HepG2 (cell line): ENCODE results near the gene MITF. TPM values are rescaled to one million over a fixed set of nuclear protein-coding genes. Genes with fewer than 3 reads are reported as not detected.

Source experiments
- ATAC-seq: fragments of 200-7000 bp; cut with Tn5 transposase; 3 replicates; pipeline ENCODE4 v1.9.1; 2020; ENCODE audit warnings: mild to moderate bottlenecking, moderate library complexity
- BruUV-seq: library from RNA; stranded (reverse); fragments of 400-500 nt; replicated peaks from 2 replicates; lab custom pipeline; 2021; lab: Mats Ljungman, UMichigan
- CTCF ChIA-PET: fragments of 300-600 bp; formaldehyde crosslinking; extraction: SDS; loops from one replicate; lab custom pipeline; 2021; ENCODE audit warnings: low total read pairs, inconsistent platforms, low intra/inter-chr PET ratio; lab: Yijun Ruan, JAX
- POLR2A ChIA-PET: fragments of 350-600 bp; sonication (Branson Sonifier 250); formaldehyde crosslinking; loops from one replicate; lab custom pipeline; 2020; ENCODE audit warnings: antibody characterized with exemption, inconsistent platforms; lab: Yijun Ruan, JAX
- DNase-seq: peaks from one replicate; pipeline ENCODE4 v3.0.0-alpha.2; 2015; ENCODE audit warnings: low spot score
- FAIRE-seq: peaks from 3 replicates; lab custom pipeline; 2011; peaks lifted over from hg19 to GRCh38; lab: Jason Lieb, UNC
- H2AFZ ChIP-seq: one replicate; pipeline ENCODE4 v1.6.1; 2011; ENCODE audit warnings: low read length, inconsistent platforms
- H3K27ac ChIP-seq: fragments of 300-600 bp; 3 replicates; pipeline ENCODE4 v1.8.0; 2011; ENCODE audit warnings: mixed run types, mild to moderate bottlenecking, mixed read lengths, low read length, inconsistent platforms; ENCODE audit not compliant: insufficient read depth; ENCODE audit errors: extremely low read length
- H3K27me3 ChIP-seq, 2 experiments: fragments of 200-600 bp in 1 of 2; 2 replicates in 1 of 2; 3 replicates in 1 of 2; pipeline versions ENCODE4 v1.6.0 to v1.8.0; 2011; ENCODE audit warnings: low read length in 2 of 2, mild to moderate bottlenecking in 2 of 2, moderate library complexity in 2 of 2, inconsistent platforms in 1 of 2; ENCODE audit not compliant: insufficient read depth in 2 of 2, control insufficient read depth in 1 of 2
- H3K36me3 ChIP-seq, 2 experiments: fragments of 200-600 bp in 1 of 2; replicated peaks in 1 of 2; 2 replicates in 1 of 2; 3 replicates in 1 of 2; pipeline versions ENCODE4 v1.5.1 to v1.8.0; 2011; ENCODE audit warnings: low read length in 2 of 2, inconsistent platforms in 1 of 2; ENCODE audit not compliant: insufficient read depth in 2 of 2, control insufficient read depth in 1 of 2
- H3K4me1 ChIP-seq: 2 replicates; pipeline ENCODE4 v1.5.1; 2012; ENCODE audit warnings: low read length, inconsistent platforms; ENCODE audit not compliant: insufficient read depth
- H3K4me2 ChIP-seq: 2 replicates; pipeline ENCODE4 v1.6.0; 2011; ENCODE audit warnings: low read depth, low read length, inconsistent platforms
- H3K4me3 ChIP-seq, 3 experiments: fragments of 200-600 bp in 1 of 3; sonication (generic), shearing (Covaris generic) in 1 of 3; replicated peaks in 1 of 3; 2 replicates each; pipeline ENCODE4 v1.5.1; 2011 to 2016; ENCODE audit warnings: low read length in 3 of 3, inconsistent platforms in 2 of 3, low read depth in 2 of 3, mild to moderate bottlenecking in 2 of 3, control low read depth in 1 of 3, mixed read lengths in 1 of 3; ENCODE audit not compliant: insufficient read depth in 1 of 3
- H3K79me2 ChIP-seq: one replicate; pipeline ENCODE4 v1.6.1; 2011; ENCODE audit warnings: low read length, inconsistent platforms; ENCODE audit not compliant: insufficient read depth
- H3K9ac ChIP-seq: 2 replicates; pipeline ENCODE4 v1.6.0; 2011; ENCODE audit warnings: mild to moderate bottlenecking, low read depth, low read length, inconsistent platforms; ENCODE audit not compliant: insufficient read depth
- H3K9me3 ChIP-seq: 2 replicates; pipeline ENCODE4 v1.5.1; 2012; ENCODE audit warnings: mild to moderate bottlenecking, low read length
- H4K20me1 ChIP-seq: 2 replicates; pipeline ENCODE4 v1.6.0; 2011; ENCODE audit warnings: inconsistent platforms, mild to moderate bottlenecking, low read length, moderate library complexity; ENCODE audit not compliant: insufficient read depth
- BHLHE40 ChIP-seq: IDR thresholded peaks from 2 replicates; pipeline ENCODE4 v1.6.1; 2011; ENCODE audit warnings: low read length, improper control_type of control experiment
- GZF1 ChIP-seq: sonication (generic); formaldehyde crosslinking; IDR thresholded peaks from 2 replicates; pipeline ENCODE4 v1.5.1; 2020; ENCODE audit warnings: mild to moderate bottlenecking, missing genetic modification reagents
- HOXA3 ChIP-seq: sonication (generic); formaldehyde crosslinking; IDR thresholded peaks from 2 replicates; pipeline ENCODE4 v1.5.0; 2020; ENCODE audit warnings: missing genetic modification reagents
- MEIS2 ChIP-seq: sonication (generic); formaldehyde crosslinking; IDR thresholded peaks from 2 replicates; pipeline ENCODE4 v1.9.0; 2021; ENCODE audit warnings: mild to moderate bottlenecking, missing genetic modification reagents
- NCOA2 ChIP-seq: sonication (generic); formaldehyde crosslinking; IDR thresholded peaks from 2 replicates; pipeline ENCODE4 v1.8.0; 2022; ENCODE audit warnings: inconsistent platforms
- PHB2 ChIP-seq: fragments of 450-650 bp; IDR thresholded peaks from 2 replicates; pipeline ENCODE4 v1.6.1; 2018; ENCODE audit not compliant: partially characterized antibody
- RFX3 ChIP-seq: IDR thresholded peaks from 2 replicates; pipeline ENCODE4 v1.6.1; 2016; ENCODE audit warnings: missing biosample characterization, missing genetic modification reagents
- SIX1 ChIP-seq: sonication (generic); formaldehyde crosslinking; IDR thresholded peaks from 2 replicates; pipeline ENCODE4 v1.4.0; 2020; ENCODE audit warnings: missing genetic modification reagents, borderline replicate concordance
- SKI ChIP-seq: fragments of 450-650 bp; IDR thresholded peaks from one replicate; pipeline ENCODE4 v1.6.1; 2018; ENCODE audit warnings: mild to moderate bottlenecking; ENCODE audit not compliant: partially characterized antibody
- SPEN ChIP-seq: sonication (generic); formaldehyde crosslinking; IDR thresholded peaks from 2 replicates; pipeline ENCODE4 v1.5.1; 2020; ENCODE audit warnings: low read depth, mild to moderate bottlenecking, missing genetic modification reagents
- ZSCAN20 ChIP-seq: sonication (generic); formaldehyde crosslinking; IDR thresholded peaks from 2 replicates; pipeline ENCODE4 v1.4.0; 2020; ENCODE audit warnings: missing genetic modification reagents, mild to moderate bottlenecking, borderline replicate concordance
- WGBS: methylation state at CpG from one replicate; pipeline ENCODE4 v1.1.6; 2017; ENCODE audit warnings: low lambda C conversion rate; 5-methylcytosine and 5-hydroxymethylcytosine counted together
- in situ Hi-C: cut with HindIII; loops from 2 replicates; pipeline ENCODE4 v1.10.0; 2017; ENCODE audit warnings: low pct_unique_long_range_greater_than_20kb; ENCODE audit not compliant: extremely low pct_ligation_motif_present
- intact Hi-C: fragments of 100-400 bp; cut with micrococcal nuclease; formaldehyde crosslinking; loops from one replicate; pipeline ENCODE4 v1.10.0; 2022; ENCODE audit not compliant: unreplicated experiment
- polyA plus RNA-seq, 8 experiments: library from polyadenylated mRNA; depleted of rRNA in 3 of 8; stranded (reverse) in 7 of 8; unstranded in 1 of 8; fragments of >200 nt; fragmentation: Illumina TruSeq in 4 of 8; extraction: Trizol in 4 of 8; gene quantifications; 2 replicates each; pipeline versions ENCODE4 v1.2.1 to v1.2.3, GENCODE V29; 2011 to 2016; ENCODE audit warnings: low read depth in 4 of 8, missing spikeins in 1 of 8, mixed read lengths in 1 of 8; ENCODE audit not compliant: insufficient read depth in 1 of 8
- total RNA-seq, 5 experiments: library from RNA; depleted of rRNA; stranded (reverse); fragments of >200 nt; fragmentation: Illumina TruSeq; extraction: Trizol; gene quantifications; 2 replicates each; pipeline ENCODE4 v1.2.3, GENCODE V29; 2016; ENCODE audit warnings: low read depth in 1 of 5
- TF ChIP-seq, protein P1 (sequence below): sonication (generic); formaldehyde crosslinking; IDR thresholded peaks from 2 replicates; pipeline ENCODE4 v1.4.0; 2020; ENCODE audit warnings: missing genetic modification reagents
- TF ChIP-seq, protein P2 (sequence below): sonication (generic); formaldehyde crosslinking; IDR thresholded peaks from 2 replicates; pipeline ENCODE4 v1.4.0; 2020; ENCODE audit warnings: missing genetic modification reagents

The MITF gene
- total and polyA plus RNA-seq, 2 of the 13 experiments (the other 11 are each of a cell fraction or from before 2014, with no cell fraction given): 0.12 to 0.38 TPM

DNA sequence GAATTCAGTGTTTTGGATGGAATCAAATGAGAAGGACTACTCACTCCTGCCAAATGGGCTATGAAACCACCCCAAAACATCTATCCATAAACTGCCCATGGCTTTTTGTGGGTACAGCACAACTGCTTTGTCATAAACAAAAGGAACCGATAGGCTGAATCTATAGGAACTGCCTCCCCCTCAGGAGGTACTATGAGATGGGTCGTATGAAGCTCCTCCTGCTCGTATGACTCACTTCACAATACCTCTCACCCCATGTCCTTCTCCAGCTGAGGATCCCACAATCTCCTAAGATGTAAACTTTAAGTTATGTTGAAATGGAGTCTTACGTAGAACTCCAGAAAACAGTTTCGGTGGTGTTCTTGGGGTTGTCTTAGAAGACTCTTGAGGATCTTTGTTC lies 130.4 kb downstream of the MITF start:
- FAIRE-seq (no peak), ATAC-seq (no peak), DNase-seq (no peak)
- Histone ChIP-seq H3K79me2 (no peaks in the 10 kb centered on the region), H3K4me2 (no peak overlapping the region), H3K9me3 (no peaks in the 10 kb centered on the region), H3K27me3 (peaks cover 0 to under 1% of the 10 kb centered on the region in 2 experiments; a peak in 1 of 5 replicates), H3K36me3 (no peaks in the 10 kb centered on the region), H3K4me3 (no peak overlapping the region), H2AFZ (no peak overlapping the region), H3K27ac (no peak overlapping the region), H3K4me1 (no peaks in the 10 kb centered on the region), H3K9ac (no peak overlapping the region), H4K20me1 (no peaks in the 10 kb centered on the region)
- ChIA-PET POLR2A (no interaction called here), CTCF (no interaction called here)
- no TSS peak for BruUV-seq
- intact Hi-C loops (no loop called here), in situ Hi-C loops (no loop called here)
- TF ChIP-seq BHLHE40 (no peak), PHB2 (no peak), ZSCAN20 (CRISPR knock-in tag) (no peak), SPEN (CRISPR knock-in tag) (no peak), NCOA2 (CRISPR knock-in tag) (no peak), SKI (no peak), RFX3 (CRISPR knock-in tag) (no peak), GZF1 (CRISPR knock-in tag) (no peak), MEIS2 (no peak), SIX1 (CRISPR knock-in tag) (no peak), HOXA3 (CRISPR knock-in tag) (no peak)
- TF ChIP-seq, protein P1, sequence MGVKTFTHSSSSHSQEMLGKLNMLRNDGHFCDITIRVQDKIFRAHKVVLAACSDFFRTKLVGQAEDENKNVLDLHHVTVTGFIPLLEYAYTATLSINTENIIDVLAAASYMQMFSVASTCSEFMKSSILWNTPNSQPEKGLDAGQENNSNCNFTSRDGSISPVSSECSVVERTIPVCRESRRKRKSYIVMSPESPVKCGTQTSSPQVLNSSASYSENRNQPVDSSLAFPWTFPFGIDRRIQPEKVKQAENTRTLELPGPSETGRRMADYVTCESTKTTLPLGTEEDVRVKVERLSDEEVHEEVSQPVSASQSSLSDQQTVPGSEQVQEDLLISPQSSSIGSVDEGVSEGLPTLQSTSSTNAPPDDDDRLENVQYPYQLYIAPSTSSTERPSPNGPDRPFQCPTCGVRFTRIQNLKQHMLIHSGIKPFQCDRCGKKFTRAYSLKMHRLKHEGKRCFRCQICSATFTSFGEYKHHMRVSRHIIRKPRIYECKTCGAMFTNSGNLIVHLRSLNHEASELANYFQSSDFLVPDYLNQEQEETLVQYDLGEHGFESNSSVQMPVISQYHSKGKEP (CRISPR knock-in tag): no peak
- TF ChIP-seq, protein P2, sequence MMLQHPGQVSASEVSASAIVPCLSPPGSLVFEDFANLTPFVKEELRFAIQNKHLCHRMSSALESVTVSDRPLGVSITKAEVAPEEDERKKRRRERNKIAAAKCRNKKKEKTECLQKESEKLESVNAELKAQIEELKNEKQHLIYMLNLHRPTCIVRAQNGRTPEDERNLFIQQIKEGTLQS: no peak
- WGBS: 47% methylated on average over 5 of the region's 5 CpGs
